Lower lobe of right lung (tissue), 2 donors: Measurements from ENCODE around the gene VEGFA. TPM values are rescaled to one million over a fixed set of nuclear protein-coding genes. Genes with fewer than 3 reads are reported as not detected.

Experiments
- ATAC-seq, 2 donors: fragments of 200-7000 bp; cut with Tn5 transposase; one replicate each; pipeline ENCODE4 v1.9.1; 2020 to 2022; ENCODE audit warnings: mild to moderate bottlenecking in 2 of 2, moderate library complexity in 2 of 2
- DNase-seq: peaks from one replicate; pipeline ENCODE4 v3.0.0-alpha.2; 2020
- H3K27ac ChIP-seq: fragments of 200-600 bp; one replicate; pipeline ENCODE4 v1.8.0; 2022
- H3K27me3 ChIP-seq: fragments of 200-600 bp; one replicate; pipeline ENCODE4 v1.8.0; 2022; ENCODE audit warnings: low read depth
- H3K36me3 ChIP-seq: fragments of 200-600 bp; one replicate; pipeline ENCODE4 v1.8.0; 2022; ENCODE audit warnings: mild to moderate bottlenecking
- H3K4me1 ChIP-seq: fragments of 200-600 bp; one replicate; pipeline ENCODE4 v1.8.0; 2022
- H3K4me3 ChIP-seq: fragments of 200-600 bp; one replicate; pipeline ENCODE4 v1.8.0; 2022; ENCODE audit warnings: mild to moderate bottlenecking
- H3K9me3 ChIP-seq: fragments of 200-600 bp; one replicate; pipeline ENCODE4 v1.8.0; 2022
- CTCF ChIP-seq: fragments of 200-600 bp; IDR thresholded peaks from one replicate; pipeline ENCODE4 v1.8.0; 2022; ENCODE audit warnings: antibody characterized with exemption, mild to moderate bottlenecking
- intact Hi-C: fragments of 100-400 bp; cut with DNase I; formaldehyde crosslinking; loops from one replicate; pipeline ENCODE4 v1.11.0; 2022
- total RNA-seq: library from RNA; stranded (reverse); fragmentation: NEBNext Ultra II Directional; extraction: Animal tissue kit (Norgen Biotek cat#: 25700); gene quantifications from one replicate; pipeline ENCODE4 v1.2.1, GENCODE V29; 2021
- donor health status: DM: no; HTN: yes; CAD: no; lungs with severe emphysema.

Gene VEGFA
- total RNA-seq, 1 donor from 2014 or later: 196 TPM

DNA sequence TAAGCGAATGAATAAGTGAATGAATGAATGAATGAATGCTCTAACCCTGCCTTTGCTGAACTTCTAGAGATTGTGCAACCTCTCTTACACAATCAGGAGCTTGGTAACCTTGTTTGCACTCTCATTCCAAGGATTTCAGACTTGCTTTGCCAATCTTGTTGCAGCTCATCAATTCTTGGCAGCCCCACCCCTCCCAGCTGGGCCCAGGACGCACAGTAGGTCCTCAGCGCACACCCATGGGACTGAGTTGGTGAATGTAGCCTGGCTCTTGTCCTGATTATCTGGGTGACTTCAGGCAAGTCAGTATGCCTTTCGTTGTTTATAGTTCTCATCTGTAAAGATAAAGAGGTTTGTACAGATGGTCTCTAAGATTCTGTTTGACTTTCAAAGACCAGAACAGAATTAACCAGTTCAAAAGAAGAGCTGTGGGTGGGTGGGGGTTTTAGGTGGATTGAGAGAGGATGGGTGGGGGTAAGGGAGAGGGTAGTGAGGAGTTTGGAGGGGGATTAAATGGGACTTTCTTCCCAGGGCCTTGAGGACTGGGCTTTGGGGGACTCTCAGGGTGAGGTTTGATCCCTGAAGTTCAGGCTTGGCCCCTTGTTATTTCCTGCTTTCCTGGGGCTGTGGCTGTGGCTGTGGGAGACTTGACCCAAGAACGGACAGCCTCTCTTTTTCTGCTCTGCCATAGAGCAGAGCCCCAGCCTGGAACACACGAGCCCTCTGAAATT is 33.2 kb downstream of the VEGFA start:
- intact Hi-C loops: no loop called here
- Histone ChIP-seq H3K36me3 (no peaks in the 10 kb centered on the region), H3K4me3 (no peak overlapping the region), H3K27ac (no peak overlapping the region), H3K4me1 (peaks cover 92% of the 10 kb centered on the region), H3K27me3 (no peaks in the 10 kb centered on the region), H3K9me3 (no peaks in the 10 kb centered on the region)
- ATAC-seq: no peak
- TF ChIP-seq CTCF: no peak
- DNase-seq: no peak

- DNase-seq (no peak), ATAC-seq (peak; percentile 54 to 61)
- Histone ChIP-seq H3K36me3 (no peaks in the 10 kb centered on the region), H3K4me3 (no peak overlapping the region), H3K27me3 (no peaks in the 10 kb centered on the region), H3K9me3 (no peaks in the 10 kb centered on the region), H3K4me1 (peaks cover 84% of the 10 kb centered on the region), H3K27ac (peak overlapping the region; percentile 51)
- TF ChIP-seq CTCF: no peak
- intact Hi-C loops: no loop called here
These were observed 34.0 kb downstream of the VEGFA start for GRCh38 chr6:43803783-43804549.

DNA sequence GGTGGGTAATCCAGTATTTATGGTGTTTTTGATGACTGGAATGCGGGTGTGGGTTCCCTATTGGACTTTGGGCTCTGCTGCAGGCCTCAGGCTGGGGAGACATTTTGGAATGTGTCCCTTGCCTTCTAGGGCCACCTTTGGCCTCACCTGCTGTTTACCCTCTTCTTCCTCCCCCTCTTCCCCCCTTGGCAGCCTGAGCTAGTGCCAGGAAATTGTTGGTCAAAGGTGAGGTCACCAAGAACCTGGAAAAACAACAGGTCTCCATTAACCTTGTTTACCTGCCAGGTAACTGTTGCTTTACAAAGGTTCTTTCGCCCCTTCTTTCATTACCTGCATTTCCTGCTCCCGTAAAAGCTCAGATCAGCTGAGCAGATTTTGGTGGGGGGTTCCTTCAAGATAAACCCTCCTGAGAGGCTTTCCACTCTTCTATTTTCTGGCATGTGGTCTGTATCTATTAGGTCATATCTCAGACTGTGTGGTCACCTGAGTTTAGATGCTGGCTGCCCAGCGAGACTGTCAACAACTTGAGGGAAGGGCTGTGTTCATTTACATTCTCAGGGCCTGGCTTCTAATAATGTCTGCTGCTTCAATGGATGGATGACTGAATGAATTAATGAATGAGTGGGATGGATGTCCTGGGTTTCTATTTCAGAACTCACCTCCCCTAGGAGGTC is 34.7 kb downstream of the VEGFA start:
- Histone ChIP-seq H3K27me3 (no peaks in the 10 kb centered on the region), H3K4me3 (no peak overlapping the region), H3K36me3 (no peaks in the 10 kb centered on the region), H3K27ac (peak overlapping the region; percentile 51), H3K4me1 (peaks cover 77% of the 10 kb centered on the region), H3K9me3 (no peaks in the 10 kb centered on the region)
- no peak for TF ChIP-seq CTCF
- no peak for DNase-seq
- peak in 1 of 2 donors; percentile 46 for ATAC-seq
- intact Hi-C loops: no loop called here

DNA sequence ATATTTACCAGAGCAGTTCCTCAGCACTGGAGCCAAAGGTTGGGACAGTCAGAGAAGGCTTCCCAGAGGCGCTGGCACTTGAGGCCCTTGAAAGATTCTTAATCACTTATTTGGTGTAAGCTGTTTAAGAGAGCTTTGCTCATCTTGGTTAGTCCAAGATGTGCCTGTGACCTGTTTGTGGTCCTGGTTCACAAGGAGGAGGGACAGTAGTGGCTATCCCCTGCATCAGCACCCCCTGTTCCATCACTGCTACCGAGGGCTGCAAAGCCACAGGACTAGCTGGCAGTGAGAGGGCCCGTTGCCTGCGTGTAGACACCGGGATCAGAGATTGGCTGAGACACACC is 35.7 kb downstream of the VEGFA start:
- H3K27me3 ChIP-seq: no peaks in the 10 kb centered on the region
- intact Hi-C loops: no loop called here
- no peak overlapping the region for H3K27ac ChIP-seq
- no peaks in the 10 kb centered on the region for H3K9me3 ChIP-seq
- H3K36me3 ChIP-seq: no peaks in the 10 kb centered on the region
- H3K4me1 ChIP-seq: peaks cover 71% of the 10 kb centered on the region
- no peak for DNase-seq
- H3K4me3 ChIP-seq: no peak overlapping the region
- no peak for TF ChIP-seq CTCF
- no peak for ATAC-seq

GRCh38 chr6:43806043-43806757 is 36.2 kb downstream of the VEGFA start:
- Histone ChIP-seq H3K4me3 (no peak overlapping the region), H3K27me3 (no peaks in the 10 kb centered on the region), H3K4me1 (peaks cover 69% of the 10 kb centered on the region), H3K36me3 (no peaks in the 10 kb centered on the region), H3K9me3 (no peaks in the 10 kb centered on the region), H3K27ac (no peak overlapping the region)
- ATAC-seq (peak in 1 of 2 donors; percentile 6), DNase-seq (no peak)
- TF ChIP-seq CTCF: no peak
- intact Hi-C loops: no loop called here
